Measurements from ENCODE around the gene ARFIP1. TPM values are rescaled to one million over a fixed set of nuclear protein-coding genes. Genes with fewer than 3 reads are reported as not detected.
A peak's percentile ranks its signal among the peaks of the same experiment; 100 is the strongest.

ARFIP1 gene
- total RNA-seq, 4 donors from 2014 or later, result 34.3 to 45.1 (median 42.1) TPM

DNA sequence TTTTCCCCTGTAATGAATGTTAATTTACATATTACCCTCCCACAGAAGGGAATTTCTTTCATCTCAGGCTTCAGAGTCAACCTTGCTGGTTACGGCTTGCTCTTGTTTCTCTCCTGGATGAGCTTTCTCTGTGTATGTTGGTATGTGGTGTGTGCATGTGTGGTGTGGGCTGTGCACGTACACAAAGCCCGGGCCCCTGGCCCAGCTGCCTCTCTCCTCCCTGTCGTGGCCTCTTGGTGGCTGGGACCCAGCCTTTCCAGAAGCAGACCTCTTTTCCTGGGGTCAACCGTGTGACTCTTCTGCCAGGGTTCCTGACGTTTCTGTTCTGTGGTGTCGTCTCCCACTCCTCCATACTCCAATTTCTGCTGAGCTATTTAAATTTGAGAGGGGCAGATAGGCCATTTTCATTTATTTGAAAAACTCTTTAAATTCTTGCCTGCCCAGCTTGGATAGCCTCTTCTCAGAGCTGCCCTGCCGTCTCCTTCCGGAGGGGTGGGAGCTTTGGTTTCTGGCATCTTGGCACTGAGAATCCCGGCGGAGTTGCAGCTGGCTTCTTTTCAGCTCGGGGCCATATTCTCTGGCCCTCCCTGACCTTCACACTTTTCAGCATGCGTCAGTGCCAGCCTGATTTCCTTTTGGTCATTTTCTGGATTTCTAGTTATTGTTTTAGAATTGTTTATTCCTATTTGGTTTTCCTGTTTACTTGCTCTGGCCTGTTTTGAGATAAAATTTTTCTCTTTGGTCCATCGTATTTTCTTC is 181.4 kb downstream of the ARFIP1 start:
- peak overlapping the region in 1 of 3 donors; percentile 39 for H3K27ac ChIP-seq
- H3K4me1 ChIP-seq, result peaks cover 22 to 29% of the 10 kb centered on the region in 2 donors
- H3K36me3 ChIP-seq, result peaks cover 15 to 26% of the 10 kb centered on the region in 2 donors
- no peak for TF ChIP-seq POLR2A (IDR thresholded peaks at IDR 0.05)
- TF ChIP-seq CTCF (IDR thresholded peaks at IDR 0.05), result no peak
- 74 to 80% methylated on average over 14 of the region's 14 CpGs for WGBS, 2 donors
- H3K4me3 ChIP-seq (replicated peaks in 1 of 3), result no peak overlapping the region
- no peak for DNase-seq
- no peaks in the 10 kb centered on the region for H3K27me3 ChIP-seq
- H3K9me3 ChIP-seq, result no peaks in the 10 kb centered on the region
- intact Hi-C loops (cut with DNase I), result no loop called here

GRCh38 chr4:152961773-152962115 is 182.0 kb downstream of the ARFIP1 start:
- Histone ChIP-seq H3K27me3 (no peaks in the 10 kb centered on the region), H3K27ac (peak overlapping the region in 1 of 3 donors; percentile 39), H3K36me3 (peaks cover 15 to 26% of the 10 kb centered on the region in 2 donors), H3K4me1 (peaks cover 16 to 23% of the 10 kb centered on the region in 2 donors), H3K4me3 (replicated peaks in 1 of 3) (no peak overlapping the region), H3K9me3 (no peaks in the 10 kb centered on the region)
- no peak for TF ChIP-seq POLR2A (IDR thresholded peaks at IDR 0.05)
- no peak for TF ChIP-seq CTCF (IDR thresholded peaks at IDR 0.05)
- intact Hi-C loops (cut with DNase I), result no loop called here
- no peak for DNase-seq
- WGBS, 2 donors, result 69 to 74% methylated on average over 1 of the region's 1 CpG

Other genes starting within 250 kb of the ARFIP1 start
- gene FBXW7, start 243.9 kb upstream of the ARFIP1 start, total RNA-seq, result 100 to 1,000 TPM in 1 of 4 donors, 10 to 100 TPM in 3; 72.2 to 105 (median 87.1) TPM
- gene TMEM154, start 100.0 kb upstream of the ARFIP1 start, total RNA-seq, result 1 to 10 TPM in 1 of 4 donors, under 1 TPM in 3; 0.22 to 1.6 (median 0.42) TPM
- 1 to 10 TPM in 3 of 4 donors, under 1 TPM in 1; 0.67 to 2.4 (median 1.8) TPM for gene TIGD4, start 224 bp upstream of the ARFIP1 start, total RNA-seq
- 10 to 100 TPM; 12.4 to 26.2 (median 18.3) TPM for gene FHDC1, start 156.4 kb downstream of the ARFIP1 start, total RNA-seq